GM19043 (cell line): ENCODE data around the gene CCDC34.

ENCODE experiments used
- ATAC-seq: cut with Tn5 transposase; IDR thresholded peaks from one replicate; pipeline ENCODE4 v1.9.1; 2021; ENCODE audit warnings: low read depth; ENCODE audit not compliant: unreplicated experiment

CCDC34 gene, protein sequence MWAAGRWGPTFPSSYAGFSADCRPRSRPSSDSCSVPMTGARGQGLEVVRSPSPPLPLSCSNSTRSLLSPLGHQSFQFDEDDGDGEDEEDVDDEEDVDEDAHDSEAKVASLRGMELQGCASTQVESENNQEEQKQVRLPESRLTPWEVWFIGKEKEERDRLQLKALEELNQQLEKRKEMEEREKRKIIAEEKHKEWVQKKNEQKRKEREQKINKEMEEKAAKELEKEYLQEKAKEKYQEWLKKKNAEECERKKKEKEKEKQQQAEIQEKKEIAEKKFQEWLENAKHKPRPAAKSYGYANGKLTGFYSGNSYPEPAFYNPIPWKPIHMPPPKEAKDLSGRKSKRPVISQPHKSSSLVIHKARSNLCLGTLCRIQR

GRCh38 chr11:27362749-27363575, at the start of gene CCDC34:
Gene CCDC34, minus strand, starts transcription at chr11:27363215. Its CDS starts 21 bp downstream, at chr11:27363194.
- ATAC-seq, result peak; percentile 99

- no peak for ATAC-seq
These were observed 49.2 kb upstream of the CCDC34 start for GRCh38 chr11:27412192-27412691.

GRCh38 chr11:27411328-27411727, 48.3 kb upstream of the CCDC34 start:
- no peak for ATAC-seq

DNA sequence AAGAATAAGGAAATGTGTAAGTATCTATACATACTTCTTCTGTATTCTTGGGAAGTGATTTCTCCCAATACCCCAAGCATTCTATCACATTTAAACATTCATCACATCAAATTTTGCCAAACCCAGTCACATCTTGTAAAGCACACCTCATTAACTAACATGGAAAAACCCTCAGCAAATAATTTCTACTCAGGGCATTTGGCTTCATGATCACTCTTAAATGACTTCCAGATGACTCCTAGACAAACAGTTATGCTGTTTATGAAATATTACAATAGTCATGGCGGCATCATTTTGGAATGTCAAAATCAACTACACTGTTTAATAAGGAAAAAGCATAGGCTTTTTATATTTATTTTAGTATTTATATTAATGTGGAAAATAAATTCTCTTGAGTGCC, 47.3 kb upstream of the CCDC34 start:
- ATAC-seq, result no peak

- no peak for ATAC-seq
These were observed 46.7 kb upstream of the CCDC34 start for GRCh38 chr11:27409742-27410141.

DNA sequence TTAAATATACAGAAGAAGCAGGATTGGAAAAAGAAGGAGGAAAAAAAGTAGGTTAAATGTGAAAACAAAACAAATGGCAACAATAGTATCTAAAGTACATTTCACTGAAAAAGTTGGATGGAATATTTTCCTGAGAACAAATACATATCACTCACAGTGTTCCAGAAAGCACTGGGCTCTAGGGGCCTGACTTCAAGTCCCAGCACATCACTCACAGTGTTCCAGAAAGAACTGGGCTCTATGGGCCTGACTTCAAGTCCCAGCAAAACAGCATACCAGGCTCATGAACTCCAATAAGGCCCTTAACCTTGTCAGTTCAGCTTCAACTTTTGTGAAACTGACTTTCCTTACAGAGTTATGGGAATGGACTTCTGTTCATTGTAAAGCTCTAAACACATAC, 46.0 kb upstream of the CCDC34 start:
- ATAC-seq, result no peak

DNA sequence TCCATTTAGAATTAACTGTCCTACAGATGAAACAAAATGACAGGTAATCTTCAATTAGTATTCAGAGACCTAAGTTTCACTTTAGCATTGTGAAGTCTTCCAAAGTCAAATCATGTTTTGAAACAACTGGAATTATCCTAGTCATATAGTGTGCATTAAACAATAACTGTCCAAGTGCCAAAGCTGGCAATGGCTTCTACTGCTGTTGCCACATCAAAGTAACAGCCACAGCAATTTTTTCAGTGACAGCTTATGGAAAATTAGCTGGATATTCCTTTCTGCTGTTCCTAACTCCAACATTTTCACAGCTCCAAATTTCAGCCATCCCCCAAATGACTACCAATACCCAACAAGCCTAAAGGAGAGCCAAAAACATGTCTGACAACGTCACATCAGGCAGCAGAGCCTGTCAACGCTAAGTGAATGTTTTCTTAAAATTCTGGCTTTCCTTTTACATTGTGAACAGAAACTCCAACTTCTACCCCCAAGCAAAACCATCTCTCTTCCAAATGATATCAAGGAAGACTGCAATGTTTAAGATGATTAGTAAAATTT, 45.3 kb upstream of the CCDC34 start:
- ATAC-seq, result no peak

DNA sequence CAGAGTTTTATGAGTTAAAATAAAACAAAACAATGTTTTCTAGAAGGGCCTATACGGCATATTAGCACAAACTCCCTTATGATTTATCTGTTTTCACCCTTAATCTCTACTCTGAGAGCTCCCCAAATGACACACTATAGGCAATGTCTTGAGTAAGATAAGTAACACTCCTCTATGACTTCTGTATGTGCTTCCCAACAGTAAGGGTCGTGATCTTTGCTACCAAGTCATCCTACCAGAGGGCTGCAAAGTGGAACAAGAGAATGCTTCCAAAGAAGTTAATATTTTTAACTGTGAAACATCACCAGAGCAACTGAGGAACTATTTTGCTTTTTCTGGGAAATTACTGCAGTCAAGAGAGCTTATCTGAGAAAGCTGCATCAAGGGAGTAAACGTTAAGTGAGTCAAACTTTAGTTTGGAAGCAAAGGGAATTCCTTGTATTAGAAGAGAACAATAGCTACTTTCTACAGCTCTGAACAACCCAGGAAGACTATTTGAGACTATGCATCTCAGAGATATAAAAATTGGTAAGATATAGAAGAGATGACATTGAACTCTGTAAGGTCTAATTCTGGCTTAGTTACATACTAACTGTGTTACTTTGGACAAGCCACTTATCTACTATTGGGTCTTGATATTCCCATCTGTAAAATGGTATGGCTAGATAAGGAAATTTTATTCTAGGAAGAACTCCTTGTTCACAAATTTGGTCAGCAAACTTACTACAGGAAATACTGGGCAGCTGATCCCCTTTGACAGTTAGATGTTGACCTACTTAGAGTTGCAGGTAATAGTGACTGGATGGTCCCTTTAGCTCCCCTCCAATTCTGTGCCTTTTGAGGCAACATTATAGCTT, 43.7 kb upstream of the CCDC34 start:
- no peak for ATAC-seq

- ATAC-seq, result no peak
These were observed 42.1 kb upstream of the CCDC34 start for GRCh38 chr11:27405134-27405533.

DNA sequence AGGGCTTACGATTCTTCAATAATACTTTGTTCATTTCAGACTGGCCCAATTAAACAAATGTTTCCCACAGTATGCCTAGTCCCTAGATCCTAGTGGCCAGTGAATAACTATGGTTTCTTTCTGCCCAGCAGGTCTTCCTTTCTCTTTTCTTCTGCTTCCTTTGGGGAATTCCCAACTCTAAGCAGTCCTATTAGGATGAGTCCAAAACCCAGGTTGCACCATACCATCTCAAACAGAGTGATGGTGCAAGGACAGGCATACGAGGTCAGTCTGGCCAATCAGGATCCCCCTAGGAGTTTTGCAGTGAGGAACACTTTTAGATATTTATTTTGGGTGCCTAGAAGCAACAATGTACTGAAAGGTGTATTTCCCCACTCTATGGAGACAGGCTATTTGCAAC, 41.4 kb upstream of the CCDC34 start:
- no peak for ATAC-seq

DNA sequence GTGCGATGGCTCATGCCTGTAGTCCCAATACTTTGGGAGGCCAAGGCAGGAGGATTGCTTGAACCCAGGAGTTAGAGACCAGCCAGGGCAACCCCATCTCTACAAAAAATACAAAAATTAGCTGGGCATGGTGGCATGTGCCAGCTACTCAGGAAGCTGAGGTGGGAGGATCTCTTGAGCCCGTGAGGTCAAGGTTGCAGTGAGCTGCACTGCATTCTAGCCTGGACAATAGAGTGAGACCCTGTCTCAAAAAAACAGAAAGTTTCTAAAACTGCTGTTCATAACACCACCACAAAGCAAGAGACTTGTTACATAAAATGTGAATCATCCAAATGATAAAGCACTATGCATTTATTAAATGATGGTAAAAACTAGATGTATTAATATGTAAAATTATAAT, 40.2 kb upstream of the CCDC34 start:
- no peak for ATAC-seq

- no peak for ATAC-seq
These were observed 39.4 kb upstream of the CCDC34 start for GRCh38 chr11:27402450-27402849.

- no peak for ATAC-seq
These were observed 38.9 kb upstream of the CCDC34 start for GRCh38 chr11:27401833-27402316.

DNA sequence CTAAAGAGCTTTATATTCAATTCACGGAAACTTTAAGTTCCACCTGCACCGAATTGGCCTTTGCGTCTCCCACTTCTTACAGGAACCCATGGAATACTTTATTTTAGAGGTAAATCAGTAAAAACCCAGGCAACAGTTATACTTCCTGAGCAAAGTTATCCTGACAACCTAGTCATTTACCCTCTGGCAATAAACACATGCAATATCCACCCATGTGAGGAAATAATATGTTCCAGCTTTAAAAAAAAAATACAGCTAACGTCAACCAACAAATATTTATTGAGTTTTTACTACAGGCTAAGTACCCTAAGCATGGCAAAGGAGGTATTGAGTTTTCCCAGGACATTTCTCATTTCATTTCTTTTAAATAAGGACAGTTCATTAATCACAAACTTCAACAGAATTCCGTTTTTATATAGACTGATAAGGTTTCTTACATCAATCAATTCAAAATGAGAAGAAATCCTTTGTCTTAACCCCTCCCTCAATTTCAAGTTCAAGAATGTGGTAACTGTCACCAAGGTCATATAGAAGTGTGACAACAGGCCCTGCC, 38.3 kb upstream of the CCDC34 start:
- ATAC-seq, result no peak

- ATAC-seq, result no peak
These were observed 35.4 kb upstream of the CCDC34 start for GRCh38 chr11:27398400-27398770.

GRCh38 chr11:27397624-27398399, 34.8 kb upstream of the CCDC34 start:
- no peak for ATAC-seq

DNA sequence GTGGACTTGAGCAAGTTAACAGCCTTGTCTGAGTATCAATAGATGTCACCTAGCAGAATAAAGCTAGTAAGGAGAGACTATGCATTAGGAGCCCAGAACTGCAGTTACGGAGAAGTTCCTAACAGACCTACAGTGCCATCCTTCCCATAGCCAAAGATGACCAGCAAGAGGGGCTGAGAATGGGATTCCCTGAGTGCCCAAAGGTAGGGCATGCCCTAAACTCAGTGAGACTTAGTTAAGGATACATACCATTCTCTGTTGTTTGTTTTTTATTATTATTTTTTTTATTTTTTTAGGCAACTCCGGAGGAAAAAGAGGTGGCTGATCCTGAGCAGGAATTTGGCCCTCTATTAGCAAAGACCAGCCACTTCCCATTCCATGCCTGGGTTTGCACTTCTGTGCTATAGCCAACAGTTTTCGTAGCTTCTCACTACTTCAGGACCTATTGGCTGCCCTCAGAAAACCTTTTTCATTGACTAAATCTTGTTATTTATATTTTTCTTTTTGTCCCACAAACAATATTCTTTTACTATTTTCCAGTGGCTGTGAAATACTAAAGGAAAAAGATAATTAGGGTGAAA, 33.3 kb upstream of the CCDC34 start:
- no peak for ATAC-seq

- ATAC-seq, result no peak
These were observed 32.7 kb upstream of the CCDC34 start for GRCh38 chr11:27395556-27396258.
